WI38 (cell line): Measurements from ENCODE around the gene RAI14.

ENCODE experiments used
- H3K4me3 ChIP-seq: 2 replicates; pipeline ENCODE4 v1.5.1; 2011; ENCODE audit warnings: low read depth, mild to moderate bottlenecking, control low read depth, low read length
- CTCF ChIP-seq: IDR thresholded peaks from 2 replicates; pipeline ENCODE4 v1.5.1; 2012; ENCODE audit warnings: low read depth, mild to moderate bottlenecking, control low read depth, low read length

RAI14 gene

GRCh38 chr5:34676416-34676815 is 20.3 kb downstream of the RAI14 start:
- H3K4me3 ChIP-seq, result no peak overlapping the region
- no peak for TF ChIP-seq CTCF

GRCh38 chr5:34677428-34677827 is 21.3 kb downstream of the RAI14 start:
- no peak for TF ChIP-seq CTCF
- H3K4me3 ChIP-seq, result no peak overlapping the region

GRCh38 chr5:34680896-34681295 is 24.8 kb downstream of the RAI14 start:
- no peak overlapping the region for H3K4me3 ChIP-seq
- TF ChIP-seq CTCF, result no peak

- TF ChIP-seq CTCF, result no peak
- H3K4me3 ChIP-seq, result no peak overlapping the region
Measured at GRCh38 chr5:34682926-34683623, 26.9 kb downstream of the RAI14 start.

GRCh38 chr5:34684281-34684979 is 28.3 kb downstream of the RAI14 start:
- TF ChIP-seq CTCF, result no peak
- no peak overlapping the region for H3K4me3 ChIP-seq

GRCh38 chr5:34684980-34685352 is 28.8 kb downstream of the RAI14 start:
- no peak overlapping the region for H3K4me3 ChIP-seq
- no peak for TF ChIP-seq CTCF

- no peak overlapping the region for H3K4me3 ChIP-seq
- TF ChIP-seq CTCF, result no peak
Measured at GRCh38 chr5:34685485-34686165, 29.5 kb downstream of the RAI14 start.
